Measurements from ENCODE around the gene XXYLT1. TPM values are rescaled to one million over a fixed set of nuclear protein-coding genes. Genes with fewer than 3 reads are reported as not detected.

Gene XXYLT1
- total RNA-seq, 1 experiment from 2014 or later, result 23.4 TPM

- no peak for TF ChIP-seq PREB (CRISPR knock-in tag; IDR thresholded peaks at IDR 0.05; ENCODE audit: borderline replicate concordance)
- no peak for TF ChIP-seq TP53 (CRISPR knock-in tag; IDR thresholded peaks at IDR 0.05)
- TF ChIP-seq E2F5 (CRISPR knock-in tag; IDR thresholded peaks at IDR 0.05), result no peak
- TF ChIP-seq GABPB1 (CRISPR knock-in tag; IDR thresholded peaks at IDR 0.05), result no peak
- no peak for TF ChIP-seq GTF2I (CRISPR knock-in tag; conservative IDR thresholded peaks at IDR 0.05)
- TF ChIP-seq ZNF138 (CRISPR knock-in tag; conservative IDR thresholded peaks at IDR 0.05), result no peak
- no peak for TF ChIP-seq NFE2L1 (CRISPR knock-in tag; IDR thresholded peaks at IDR 0.05)
- no peak for TF ChIP-seq AR (CRISPR knock-in tag; IDR thresholded peaks at IDR 0.05)
- no peak for TF ChIP-seq KAT7 (CRISPR knock-in tag; IDR thresholded peaks at IDR 0.05; ENCODE audit: borderline replicate concordance)
- TF ChIP-seq TEAD1 (CRISPR knock-in tag; IDR thresholded peaks at IDR 0.05), result no peak
- TF ChIP-seq ESRRA (CRISPR knock-in tag; IDR thresholded peaks at IDR 0.05; ENCODE audit: borderline replicate concordance), result no peak
Observed at GRCh38 chr3:195221876-195222617, 48.9 kb downstream of the XXYLT1 start (continued).

GRCh38 chr3:195221015-195221853, 49.7 kb downstream of the XXYLT1 start:
- TF ChIP-seq SOX15 (CRISPR knock-in tag; IDR thresholded peaks at IDR 0.05) (no peak), E2F1 (CRISPR knock-in tag; IDR thresholded peaks at IDR 0.05) (no peak), USF2 (CRISPR knock-in tag; IDR thresholded peaks at IDR 0.05) (peak; percentile 62), KAT7 (CRISPR knock-in tag; IDR thresholded peaks at IDR 0.05; ENCODE audit: borderline replicate concordance) (no peak)
- DNase-seq (ENCODE audit: low spot score) (no peak), ATAC-seq (no peak)
- Mint-ChIP-seq H3K27me3 (ENCODE audit: low read depth) (no peaks in the 10 kb centered on the region), H3K4me1 (peaks cover 56% of the 10 kb centered on the region), H3K27ac (peak overlapping the region; percentile 60; the same call in 1 of the 2 replicates), H3K9me3 (0 out of 2 replicates have a peak, but pooled peaks cover 4% of the 10 kb centered on the region), H3K4me3 (no peak overlapping the region), H3K36me3 (peaks cover 15% of the 10 kb centered on the region)
- CTCF ChIA-PET, result interaction anchor here (1.1 kb wide), 1 partner anchor 114 kb away, joined by 4 read pairs; no protein-coding TSS in a partner anchor
- POLR2A ChIA-PET, result no interaction called here

Data from WTC11 (cell line).